IMR-90 (cell line): ENCODE data around the gene EPHA10. TPM values are rescaled to one million over a fixed set of nuclear protein-coding genes. Genes with fewer than 3 reads are reported as not detected.

Experiments used
- CTCF ChIP-seq: conservative IDR thresholded peaks from 2 replicates; pipeline ENCODE4 v1.5.1; 2012; ENCODE audit warnings: mild to moderate bottlenecking, low read depth, low read length, improper control_type of control experiment
- polyA plus RNA-seq, 3 experiments: library from polyadenylated mRNA; depleted of rRNA; stranded (reverse); fragments of >200 nt; gene quantifications; 2 replicates each; pipeline ENCODE4 v1.2.3, GENCODE V29; 2012; ENCODE audit warnings: low replicate concordance in 1 of 3
- total RNA-seq: library from RNA; depleted of rRNA; stranded (reverse); fragments of >200 nt; gene quantifications from 2 replicates; pipeline ENCODE4 v1.2.3, GENCODE V29; 2012

EPHA10 gene
- total and polyA plus RNA-seq, 2 of the 4 experiments (the other 2 are of a cell fraction) = not detected

- TF ChIP-seq CTCF = no peak
Measured at GRCh38 chr1:37753473-37754321, 11.2 kb downstream of the EPHA10 start (continued).
